ENCODE results near the gene CD36.

DNA sequence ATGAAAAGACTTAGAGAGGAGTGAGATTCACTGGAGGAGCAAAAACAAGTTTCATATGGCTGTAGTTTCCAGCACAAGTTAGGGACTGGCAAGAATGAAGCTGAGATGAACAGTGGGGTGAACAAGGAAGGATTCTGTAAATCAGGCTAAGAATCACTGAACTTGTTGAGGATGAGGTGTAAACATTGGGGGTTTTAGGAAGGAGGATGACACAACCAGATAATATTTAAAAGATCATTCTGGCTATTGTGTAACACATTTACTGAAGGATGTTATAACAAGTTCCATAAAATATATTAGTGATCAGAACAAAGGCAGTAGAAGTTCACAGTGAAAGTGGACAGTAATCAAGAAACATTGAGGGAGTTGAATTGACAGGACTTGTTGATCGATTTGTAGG, 68.9 kb downstream of the CD36 start:
- TF ChIP-seq FOS (IDR thresholded peaks at IDR 0.05; ENCODE audit: borderline replicate concordance, insufficient read depth, low read length) (no peak), POLR2A (IDR thresholded peaks at IDR 0.05; ENCODE audit: low read depth, low read length) (no peak)
